MG63 (cell line): ENCODE data around the gene SEPTIN8. TPM values are rescaled to one million over a fixed set of nuclear protein-coding genes. Genes with fewer than 3 reads are reported as not detected.

ENCODE experiments used
- DNase-seq: peaks from one replicate; pipeline ENCODE4 v3.0.0-alpha.2; 2020
- H3K27me3 ChIP-seq: fragments of 250-450 bp; sonication (Bioruptor Pico); 2 replicates; pipeline ENCODE4 v1.5.1; 2020; ENCODE audit warnings: mild to moderate bottlenecking, moderate library complexity
- H3K36me3 ChIP-seq: fragments of 250-450 bp; sonication (Bioruptor Pico); 2 replicates; pipeline ENCODE4 v1.5.1; 2020; ENCODE audit warnings: mild to moderate bottlenecking, moderate library complexity
- H3K4me3 ChIP-seq: fragments of 250-450 bp; sonication (Bioruptor Pico); 2 replicates; pipeline ENCODE4 v1.5.1; 2020; ENCODE audit warnings: mild to moderate bottlenecking, moderate library complexity
- H3K9me3 ChIP-seq: fragments of 250-450 bp; sonication (Bioruptor Pico); 2 replicates; pipeline ENCODE4 v1.5.1; 2020; ENCODE audit warnings: mild to moderate bottlenecking, moderate library complexity
- total RNA-seq: library from RNA; depleted of rRNA; stranded (reverse); fragments of >200 nt; shearing (Covaris generic); gene quantifications from 2 replicates; pipeline ENCODE4 v1.2.3, GENCODE V29; 2014; ENCODE audit warnings: low replicate concordance; rRNA removed

The SEPTIN8 gene
- total RNA-seq, 1 experiment from 2014 or later: 53.8 TPM

DNA sequence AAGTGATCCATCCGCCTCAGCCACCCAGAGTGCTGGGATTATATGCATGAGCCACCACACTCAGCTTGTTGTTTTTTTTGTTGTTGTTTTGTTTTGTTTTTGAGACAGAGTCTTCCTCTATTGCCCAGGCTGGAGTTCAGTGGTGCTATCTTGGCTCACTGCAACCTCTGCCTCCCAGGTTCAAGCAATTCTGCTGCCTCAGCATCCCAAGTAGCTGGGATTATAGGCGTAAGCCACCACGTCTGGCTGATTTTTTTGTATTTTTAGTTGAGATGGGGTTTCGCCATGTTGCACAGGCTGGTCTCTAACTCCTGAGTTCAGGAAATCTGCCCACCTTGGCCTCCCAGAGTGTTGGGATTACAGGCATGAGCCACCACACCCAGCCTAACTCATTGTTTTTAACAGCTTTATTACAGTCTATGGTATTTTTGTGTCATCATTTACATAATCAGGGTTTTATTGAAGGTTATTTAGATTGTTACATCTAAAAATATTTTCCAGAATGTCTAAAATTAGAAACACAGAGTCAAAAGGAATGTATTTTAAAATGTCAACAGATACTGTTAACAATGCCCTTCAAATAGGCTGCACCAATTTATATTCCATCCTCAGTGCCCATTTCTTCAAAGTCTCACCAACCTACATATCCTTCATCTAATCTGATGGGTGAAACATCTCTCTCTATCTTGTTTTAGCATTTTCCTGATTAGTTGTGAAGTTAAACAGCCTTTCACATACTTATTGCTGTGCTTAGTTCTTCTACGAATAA, 58.3 kb downstream of the SEPTIN8 start:
- Histone ChIP-seq H3K9me3 (0 out of 2 replicates have a peak, but pooled peaks cover 4% of the 10 kb centered on the region), H3K36me3 (peaks cover 23% of the 10 kb centered on the region), H3K27me3 (no peaks in the 10 kb centered on the region), H3K4me3 (no peak overlapping the region)
- DNase-seq: no peak

DNA sequence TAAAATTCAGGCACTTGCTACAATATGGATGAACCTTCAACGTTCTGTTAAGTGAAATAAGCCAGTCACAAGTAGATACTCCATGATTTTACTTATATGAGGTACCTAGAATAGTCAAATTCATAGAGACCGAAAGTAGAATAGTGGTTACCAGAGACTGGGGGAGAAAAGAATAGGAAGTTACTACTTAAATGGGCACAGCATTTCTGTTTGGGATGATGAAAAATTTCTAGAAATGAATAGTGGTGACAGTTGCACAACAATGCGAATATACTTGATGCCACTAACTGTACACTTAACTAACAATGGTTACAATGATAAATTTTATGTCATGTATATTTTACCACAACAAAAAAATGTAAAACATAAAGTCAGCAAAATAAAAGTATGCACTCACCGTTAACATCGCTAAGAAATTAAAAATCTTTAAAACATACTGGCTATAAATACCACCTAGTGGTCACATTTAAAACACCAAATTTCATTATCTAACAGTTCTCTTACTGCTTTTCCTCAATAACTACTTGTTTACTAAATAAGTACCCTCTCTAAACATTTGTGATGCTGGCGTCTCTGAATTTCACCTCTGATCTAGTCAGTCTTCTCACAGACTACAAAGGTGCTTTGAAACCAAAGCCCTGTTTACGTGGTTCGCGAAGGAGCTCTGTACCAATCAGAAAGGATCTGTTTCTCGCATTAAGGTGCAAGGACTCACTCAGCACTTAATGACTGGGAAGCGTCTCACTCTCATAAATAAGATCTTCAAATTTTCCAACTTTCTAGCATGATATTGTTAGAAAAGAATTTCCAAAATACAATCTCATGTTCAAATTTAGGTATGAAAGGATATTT, 62.4 kb downstream of the SEPTIN8 start:
- no peaks in the 10 kb centered on the region for H3K9me3 ChIP-seq
- no peak overlapping the region for H3K4me3 ChIP-seq
- peaks cover 17% of the 10 kb centered on the region; the same call in 1 of the 2 replicates for H3K36me3 ChIP-seq
- no peak for DNase-seq
- H3K27me3 ChIP-seq: no peaks in the 10 kb centered on the region

DNA sequence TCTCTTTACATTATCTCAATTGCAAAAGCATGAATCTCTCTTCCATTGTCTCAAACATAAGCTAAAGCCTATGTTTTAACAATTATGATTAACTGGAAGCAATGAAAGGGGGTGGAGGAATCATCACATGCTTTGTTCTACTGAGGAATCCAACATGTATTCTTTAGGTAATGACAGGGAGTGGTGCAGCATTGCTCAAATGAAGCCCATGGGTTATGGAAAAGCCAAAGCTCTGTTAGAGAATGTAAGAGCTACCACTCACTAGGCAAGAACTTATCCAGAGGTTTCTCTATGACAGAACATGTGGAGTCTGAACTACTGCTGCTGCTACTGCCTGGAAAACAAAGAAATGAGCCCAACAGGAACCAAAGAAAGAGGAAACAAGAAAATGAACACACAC, 68.4 kb downstream of the SEPTIN8 start:
- Histone ChIP-seq H3K9me3 (no peaks in the 10 kb centered on the region), H3K36me3 (peaks cover 6% of the 10 kb centered on the region; the same call in 1 of the 2 replicates), H3K4me3 (no peak overlapping the region), H3K27me3 (no peaks in the 10 kb centered on the region)
- DNase-seq: no peak

DNA sequence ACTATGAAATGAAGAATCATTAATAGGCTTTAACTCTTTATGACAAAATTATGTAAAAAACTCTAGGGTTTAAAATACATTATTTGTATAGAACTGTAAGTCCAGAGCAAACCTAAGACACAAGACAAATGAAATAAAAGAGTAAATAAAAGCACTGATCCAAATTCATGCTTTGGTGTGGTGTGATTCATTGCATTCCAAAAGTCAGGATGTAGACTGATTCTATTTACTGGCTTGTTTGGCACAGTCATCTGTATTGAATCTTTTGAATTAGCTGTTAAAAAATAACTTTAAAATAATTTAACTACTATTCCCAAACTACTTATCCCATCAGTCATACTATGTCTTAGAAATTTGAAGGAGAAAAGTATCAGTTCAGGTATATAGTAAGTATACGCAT, 72.2 kb downstream of the SEPTIN8 start:
- no peak overlapping the region for H3K4me3 ChIP-seq
- no peaks in the 10 kb centered on the region for H3K27me3 ChIP-seq
- H3K9me3 ChIP-seq: no peaks in the 10 kb centered on the region
- no peak for DNase-seq
- peaks cover 15% of the 10 kb centered on the region for H3K36me3 ChIP-seq

Other genes with a start within 250 kb of the SEPTIN8 start
- gene IL5, start 233.7 kb downstream of the SEPTIN8 start, total RNA-seq: not detected in 2 replicates
- gene RAD50, start 220.3 kb downstream of the SEPTIN8 start, total RNA-seq: 35.7 and 47.7 TPM in 2 replicates
- gene IL13, start 119.1 kb downstream of the SEPTIN8 start, total RNA-seq: not detected in 2 replicates
- gene IL4, start 103.2 kb downstream of the SEPTIN8 start, total RNA-seq: not detected in 2 replicates
- 5.3 and 6.2 TPM in 2 replicates for gene KIF3A, start 39.7 kb downstream of the SEPTIN8 start, total RNA-seq
- 0.27 TPM in 1 of 2 replicates, not detected in the other for gene CCNI2, start 29.8 kb downstream of the SEPTIN8 start, total RNA-seq
- not detected in 2 replicates for gene SOWAHA, start 36.1 kb upstream of the SEPTIN8 start, total RNA-seq
- 8.6 and 16.4 TPM in 2 replicates for gene SHROOM1, start 53.4 kb upstream of the SEPTIN8 start, total RNA-seq
- 0.15 TPM in 1 of 2 replicates, not detected in the other for gene GDF9, start 89.2 kb upstream of the SEPTIN8 start, total RNA-seq
- gene UQCRQ, start 89.4 kb upstream of the SEPTIN8 start, total RNA-seq: 388 and 1,689 TPM in 2 replicates
- 1.4 TPM in 1 of 2 replicates, not detected in the other for gene LEAP2, start 96.4 kb upstream of the SEPTIN8 start, total RNA-seq
- 18.3 and 26.9 TPM in 2 replicates for gene AFF4, start 186.4 kb upstream of the SEPTIN8 start, total RNA-seq
- 20.5 and 32.5 TPM in 2 replicates for gene ZCCHC10, start 249.3 kb upstream of the SEPTIN8 start, total RNA-seq